ENCODE measurements around the gene KCNIP1.
"Not testable (repeated sequence)": the region's sequence is repeated elsewhere in the genome, so short reads cannot be mapped to it uniquely, and the experiment has no call there.

Gene KCNIP1

GRCh38 chr5:170538696-170539586 is 35.1 kb downstream of the KCNIP1 start:
- DNase-seq = no peak

GRCh38 chr5:170540271-170540670 is 36.5 kb downstream of the KCNIP1 start:
- no peak for DNase-seq

GRCh38 chr5:170541146-170541769 is 37.4 kb downstream of the KCNIP1 start:
- DNase-seq = no peak

- peak; percentile 31 for DNase-seq
Measured at GRCh38 chr5:170542691-170543293, 39.0 kb downstream of the KCNIP1 start.

- DNase-seq = no peak
Measured at GRCh38 chr5:170545313-170545712, 41.5 kb downstream of the KCNIP1 start.

GRCh38 chr5:170545811-170546210 is 42.0 kb downstream of the KCNIP1 start:
- no peak for DNase-seq

- no peak for DNase-seq
Measured at GRCh38 chr5:170546282-170546681, 42.5 kb downstream of the KCNIP1 start.

- not testable (repeated sequence) for DNase-seq
Measured at GRCh38 chr5:170550382-170550781, 46.6 kb downstream of the KCNIP1 start.

- no peak for DNase-seq
Measured at GRCh38 chr5:170551076-170551475, 47.3 kb downstream of the KCNIP1 start.

GRCh38 chr5:170551622-170552021 is 47.8 kb downstream of the KCNIP1 start:
- DNase-seq = no peak

- DNase-seq = no peak
Measured at GRCh38 chr5:170552621-170553115, 48.8 kb downstream of the KCNIP1 start.

- DNase-seq = no peak
Measured at GRCh38 chr5:170553218-170553617, 49.4 kb downstream of the KCNIP1 start.

GRCh38 chr5:170554521-170555267 is 50.9 kb downstream of the KCNIP1 start:
- no peak for DNase-seq

- no peak for DNase-seq
Measured at GRCh38 chr5:170557314-170557713, 53.5 kb downstream of the KCNIP1 start.

GRCh38 chr5:170559296-170559695 is 55.5 kb downstream of the KCNIP1 start:
- DNase-seq = no peak

GRCh38 chr5:170560938-170561337 is 57.1 kb downstream of the KCNIP1 start:
- no peak for DNase-seq

GRCh38 chr5:170562166-170562874 is 58.5 kb downstream of the KCNIP1 start:
- no peak for DNase-seq

GRCh38 chr5:170562875-170563228 is 59.0 kb downstream of the KCNIP1 start:
- no peak for DNase-seq

- no peak for DNase-seq
Measured at GRCh38 chr5:170563824-170564567, 60.2 kb downstream of the KCNIP1 start.

- DNase-seq = peak; percentile 21
Measured at GRCh38 chr5:170565072-170565471, 61.3 kb downstream of the KCNIP1 start.

GRCh38 chr5:170569101-170569500 is 65.3 kb downstream of the KCNIP1 start:
- DNase-seq = no peak

GRCh38 chr5:170570476-170570875 is 66.7 kb downstream of the KCNIP1 start:
- DNase-seq = peak; percentile 13
